Measurements from ENCODE around the gene GAS6. TPM values are rescaled to one million over a fixed set of nuclear protein-coding genes. Genes with fewer than 3 reads are reported as not detected.

Gene GAS6
- total and polyA plus RNA-seq, 2 donors (not counting 1 experiment from before 2014, with no cell fraction given) = 227 to 301 TPM

DNA sequence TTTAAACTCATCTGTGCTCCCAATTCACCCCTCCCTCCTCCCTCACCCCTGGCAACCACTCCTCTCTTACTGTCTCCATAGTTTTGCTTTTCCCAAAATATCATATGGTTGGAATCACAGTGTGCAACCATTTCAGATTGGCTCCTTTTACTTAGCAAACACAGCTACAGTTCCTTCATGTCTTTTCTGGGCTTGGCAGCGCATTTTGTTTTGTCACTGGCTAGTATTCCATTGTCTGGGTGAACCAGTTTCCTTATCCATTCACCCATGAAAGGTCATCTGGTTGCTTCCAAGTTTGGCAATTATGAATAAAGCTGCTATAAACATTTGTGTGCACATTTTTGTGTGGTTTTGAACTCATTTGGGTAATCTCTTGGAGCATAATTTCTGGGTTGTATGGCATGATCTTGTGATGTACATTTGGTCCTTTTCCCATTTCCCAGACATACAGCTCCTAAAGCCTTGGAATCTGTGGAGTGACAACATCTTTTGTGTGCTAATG lies 23.9 kb upstream of the GAS6 start:
- DNase-seq (ENCODE audit: low read depth in 2 of 2) = peak; percentile 53 to 77
- Histone ChIP-seq H3K9ac (ENCODE audit: insufficient read depth, low read length) (no peak overlapping the region), H3K4me3 (replicated peaks in 1 of 4; ENCODE audit: control extremely low read depth in 1 of 4, insufficient read depth in 1 of 4, low read depth in 3 of 4, low read length in 4 of 4) (no peak overlapping the region), H4K20me1 (ENCODE audit: control insufficient read depth, extremely low read depth, insufficient read depth, low read length) (no peaks in the 10 kb centered on the region), H2AFZ (ENCODE audit: low read length) (no peak overlapping the region), H3K9me3 (ENCODE audit: control insufficient read depth, insufficient read depth, low read depth, low read length) (no peaks in the 10 kb centered on the region), H3K36me3 (ENCODE audit: control insufficient read depth, insufficient read depth, low read length) (no peaks in the 10 kb centered on the region), H3K79me2 (ENCODE audit: control insufficient read depth, insufficient read depth, low read length) (no peaks in the 10 kb centered on the region), H3K27me3 (ENCODE audit: control insufficient read depth, insufficient read depth, low read length) (no peaks in the 10 kb centered on the region), H3K27ac (ENCODE audit: insufficient read depth, low read length) (no peak overlapping the region), H3K4me2 (ENCODE audit: extremely low read depth, insufficient read depth, low read length) (no peak overlapping the region), H3K4me1 (ENCODE audit: control insufficient read depth, extremely low read depth, insufficient read depth, low read length) (peaks cover 5% of the 10 kb centered on the region)
- TF ChIP-seq, protein P1, sequence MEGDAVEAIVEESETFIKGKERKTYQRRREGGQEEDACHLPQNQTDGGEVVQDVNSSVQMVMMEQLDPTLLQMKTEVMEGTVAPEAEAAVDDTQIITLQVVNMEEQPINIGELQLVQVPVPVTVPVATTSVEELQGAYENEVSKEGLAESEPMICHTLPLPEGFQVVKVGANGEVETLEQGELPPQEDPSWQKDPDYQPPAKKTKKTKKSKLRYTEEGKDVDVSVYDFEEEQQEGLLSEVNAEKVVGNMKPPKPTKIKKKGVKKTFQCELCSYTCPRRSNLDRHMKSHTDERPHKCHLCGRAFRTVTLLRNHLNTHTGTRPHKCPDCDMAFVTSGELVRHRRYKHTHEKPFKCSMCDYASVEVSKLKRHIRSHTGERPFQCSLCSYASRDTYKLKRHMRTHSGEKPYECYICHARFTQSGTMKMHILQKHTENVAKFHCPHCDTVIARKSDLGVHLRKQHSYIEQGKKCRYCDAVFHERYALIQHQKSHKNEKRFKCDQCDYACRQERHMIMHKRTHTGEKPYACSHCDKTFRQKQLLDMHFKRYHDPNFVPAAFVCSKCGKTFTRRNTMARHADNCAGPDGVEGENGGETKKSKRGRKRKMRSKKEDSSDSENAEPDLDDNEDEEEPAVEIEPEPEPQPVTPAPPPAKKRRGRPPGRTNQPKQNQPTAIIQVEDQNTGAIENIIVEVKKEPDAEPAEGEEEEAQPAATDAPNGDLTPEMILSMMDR (conservative IDR thresholded peaks at IDR 0.05 in 1 of 2, IDR thresholded peaks at IDR 0.05 in 1 of 2; ENCODE audit: low read depth in 1 of 2, low read length in 2 of 2) = no peak
- no peak for TF ChIP-seq EZH2 (IDR thresholded peaks at IDR 0.05; ENCODE audit: low read length, missing control alignments)

DNA sequence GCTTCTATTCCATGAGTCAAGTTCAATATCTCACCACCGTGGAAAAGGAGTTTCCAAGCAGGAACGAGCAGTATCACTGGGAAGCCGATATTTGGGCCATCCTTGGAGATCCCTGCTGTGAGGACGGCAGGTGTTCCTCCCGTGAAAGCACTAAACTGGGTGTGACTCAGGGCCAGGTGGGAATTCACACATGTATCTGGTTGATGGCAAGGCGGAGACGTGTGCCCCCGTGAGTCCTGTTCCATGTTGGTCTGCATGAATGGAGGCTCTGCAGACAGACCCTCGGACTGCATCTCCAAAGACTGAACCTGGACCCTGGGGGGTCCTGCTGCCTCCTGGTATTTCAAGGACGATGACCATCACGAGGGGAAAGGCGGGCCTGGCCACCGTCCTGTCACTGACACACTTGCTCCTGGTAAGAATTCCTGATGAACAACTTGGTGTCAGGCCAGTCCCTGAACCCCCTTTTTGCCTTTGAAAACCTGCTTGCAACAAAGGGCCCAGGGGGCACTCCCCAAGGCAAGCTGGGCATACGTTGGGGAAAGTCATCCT lies 22.8 kb upstream of the GAS6 start:
- no peak overlapping the region for H3K27ac ChIP-seq (ENCODE audit: insufficient read depth, low read length)

DNA sequence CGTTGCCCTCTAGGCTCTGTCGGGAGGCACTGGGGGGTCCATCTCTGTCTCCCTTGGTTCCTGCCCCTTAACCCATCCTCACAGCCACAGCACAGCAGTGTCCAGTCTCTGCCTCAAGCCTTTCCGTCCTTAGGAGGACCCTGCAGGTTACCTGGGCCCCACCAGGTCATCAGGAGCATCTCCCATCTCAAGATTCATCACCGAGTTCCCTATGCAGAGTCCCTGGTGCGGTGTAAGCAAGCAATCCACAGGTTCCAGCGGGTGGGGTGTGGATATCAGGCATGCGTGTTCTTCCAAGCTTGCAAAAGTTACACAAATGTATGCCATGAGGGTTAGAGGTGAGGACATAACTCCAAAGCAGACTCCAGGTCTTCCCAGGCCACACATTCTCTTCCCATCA lies 20.9 kb upstream of the GAS6 start:
- no peaks in the 10 kb centered on the region for H3K36me3 ChIP-seq (ENCODE audit: control insufficient read depth, insufficient read depth, low read length)
- no peaks in the 10 kb centered on the region for H3K27me3 ChIP-seq (ENCODE audit: control insufficient read depth, insufficient read depth, low read length)
- H3K9me3 ChIP-seq (ENCODE audit: control insufficient read depth, insufficient read depth, low read depth, low read length) = no peaks in the 10 kb centered on the region
- peaks cover 7% of the 10 kb centered on the region for H3K4me1 ChIP-seq (ENCODE audit: control insufficient read depth, extremely low read depth, insufficient read depth, low read length)
- H2AFZ ChIP-seq (ENCODE audit: low read length) = no peak overlapping the region
- no peaks in the 10 kb centered on the region for H3K79me2 ChIP-seq (ENCODE audit: control insufficient read depth, insufficient read depth, low read length)
- H3K27ac ChIP-seq (ENCODE audit: insufficient read depth, low read length) = no peak overlapping the region
- no peak overlapping the region for H3K9ac ChIP-seq (ENCODE audit: insufficient read depth, low read length)
- DNase-seq (ENCODE audit: low read depth in 2 of 2) = no peak
- no peak overlapping the region for H3K4me2 ChIP-seq (ENCODE audit: extremely low read depth, insufficient read depth, low read length)
- no peak overlapping the region for H3K4me3 ChIP-seq (replicated peaks in 1 of 4; ENCODE audit: control extremely low read depth in 1 of 4, insufficient read depth in 1 of 4, low read depth in 3 of 4, low read length in 4 of 4)
- H4K20me1 ChIP-seq (ENCODE audit: control insufficient read depth, extremely low read depth, insufficient read depth, low read length) = no peaks in the 10 kb centered on the region
- TF ChIP-seq EZH2 (IDR thresholded peaks at IDR 0.05; ENCODE audit: low read length, missing control alignments) = no peak
- TF ChIP-seq, protein P1 (conservative IDR thresholded peaks at IDR 0.05 in 1 of 2, IDR thresholded peaks at IDR 0.05 in 1 of 2; ENCODE audit: low read depth in 1 of 2, low read length in 2 of 2) = no peak

More for the DNA sequence above, 22.8 kb upstream of the GAS6 start:
- H3K27me3 ChIP-seq (ENCODE audit: control insufficient read depth, insufficient read depth, low read length) = no peaks in the 10 kb centered on the region
- no peak overlapping the region for H3K4me3 ChIP-seq (replicated peaks in 1 of 4; ENCODE audit: control extremely low read depth in 1 of 4, insufficient read depth in 1 of 4, low read depth in 3 of 4, low read length in 4 of 4)
- TF ChIP-seq, protein P1 (conservative IDR thresholded peaks at IDR 0.05 in 1 of 2, IDR thresholded peaks at IDR 0.05 in 1 of 2; ENCODE audit: low read depth in 1 of 2, low read length in 2 of 2) = no peak
- no peak for TF ChIP-seq EZH2 (IDR thresholded peaks at IDR 0.05; ENCODE audit: low read length, missing control alignments)
- H3K4me2 ChIP-seq (ENCODE audit: extremely low read depth, insufficient read depth, low read length) = no peak overlapping the region
- no peak overlapping the region for H2AFZ ChIP-seq (ENCODE audit: low read length)
- no peak for DNase-seq (ENCODE audit: low read depth in 2 of 2)
- no peaks in the 10 kb centered on the region for H4K20me1 ChIP-seq (ENCODE audit: control insufficient read depth, extremely low read depth, insufficient read depth, low read length)
- no peaks in the 10 kb centered on the region for H3K79me2 ChIP-seq (ENCODE audit: control insufficient read depth, insufficient read depth, low read length)
- H3K36me3 ChIP-seq (ENCODE audit: control insufficient read depth, insufficient read depth, low read length) = no peaks in the 10 kb centered on the region
- no peaks in the 10 kb centered on the region for H3K9me3 ChIP-seq (ENCODE audit: control insufficient read depth, insufficient read depth, low read depth, low read length)
- no peak overlapping the region for H3K9ac ChIP-seq (ENCODE audit: insufficient read depth, low read length)
- peaks cover 7% of the 10 kb centered on the region for H3K4me1 ChIP-seq (ENCODE audit: control insufficient read depth, extremely low read depth, insufficient read depth, low read length)
